IgD-negative memory B cell (primary cell): Measurements from ENCODE around the gene EIF6. TPM values are rescaled to one million over a fixed set of nuclear protein-coding genes. Genes with fewer than 3 reads are reported as not detected.

ENCODE experiments used
- H3K27ac Mint-ChIP-seq, 3 donors: one replicate each; pipeline ENCODE4 v1.8.0; 2020 to 2022; ENCODE audit warnings: mild to moderate bottlenecking in 3 of 3, mixed read lengths in 3 of 3, moderate library complexity in 1 of 3
- H3K27me3 Mint-ChIP-seq: one replicate; pipeline ENCODE4 v1.8.0; 2021; ENCODE audit warnings: mixed read lengths
- H3K36me3 Mint-ChIP-seq: one replicate; pipeline ENCODE4 v1.8.0; 2020; ENCODE audit warnings: mild to moderate bottlenecking, mixed read lengths
- H3K4me1 Mint-ChIP-seq, 3 donors: one replicate each; pipeline ENCODE4 v1.8.0; 2020 to 2022; ENCODE audit warnings: mixed read lengths in 3 of 3, mild to moderate bottlenecking in 1 of 3
- H3K4me3 Mint-ChIP-seq, 4 donors: one replicate each; pipeline ENCODE4 v1.8.0; 2020 to 2022; ENCODE audit warnings: mild to moderate bottlenecking in 4 of 4, mixed read lengths in 4 of 4, moderate library complexity in 3 of 4
- H3K9me3 Mint-ChIP-seq, 3 donors: one replicate each; pipeline ENCODE4 v1.8.0; 2020 to 2021; ENCODE audit warnings: mixed read lengths in 3 of 3, mild to moderate bottlenecking in 1 of 3
- polyA plus RNA-seq: library from polyadenylated mRNA; unstranded; fragments of 300-500 nt; fragmentation: Illumina TruSeq; gene quantifications from one replicate; pipeline ENCODE4 v1.2.3, GENCODE V29; 2021

EIF6 gene
- polyA plus RNA-seq, 1 donor from 2014 or later, result 204 TPM

DNA sequence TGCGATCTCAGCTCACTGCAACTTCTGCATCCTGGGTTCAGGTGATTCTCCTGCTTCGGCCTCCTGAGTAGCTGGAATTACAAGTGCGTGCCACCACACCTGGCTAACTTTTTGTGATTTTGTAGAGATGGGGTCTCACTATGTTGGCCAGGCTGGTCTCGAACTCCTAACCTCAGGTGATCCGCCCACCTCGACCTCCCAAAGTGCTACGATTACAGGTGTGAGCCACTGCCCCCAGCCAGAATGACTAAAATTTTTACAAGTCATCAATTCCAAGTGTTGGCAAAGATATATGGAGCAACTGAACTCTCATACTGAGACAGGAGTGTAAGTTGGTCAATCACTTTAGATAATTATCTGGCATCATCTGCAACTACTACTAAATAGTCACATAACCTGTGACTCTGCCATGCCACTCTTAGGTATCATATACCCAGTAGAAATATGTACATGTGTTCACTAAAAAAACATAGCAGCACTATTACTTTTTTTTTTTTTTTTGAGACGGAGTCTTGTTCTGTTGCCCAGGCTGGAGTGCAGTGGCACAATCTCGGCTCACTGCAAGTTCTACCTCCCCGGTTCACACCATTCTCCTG lies 3.0 kb downstream of the EIF6 start:
- H3K27ac Mint-ChIP-seq, result peak overlapping the region in 2 of 3 donors; percentile 59 to 83
- no peaks in the 10 kb centered on the region for H3K9me3 Mint-ChIP-seq
- peak overlapping the region in 1 of 4 donors; percentile 54 for H3K4me3 Mint-ChIP-seq
- H3K36me3 Mint-ChIP-seq, result peaks cover 8% of the 10 kb centered on the region
- H3K27me3 Mint-ChIP-seq, result no peaks in the 10 kb centered on the region
- H3K4me1 Mint-ChIP-seq, result peaks cover 14 to 33% (median 30%) of the 10 kb centered on the region in 3 donors

DNA sequence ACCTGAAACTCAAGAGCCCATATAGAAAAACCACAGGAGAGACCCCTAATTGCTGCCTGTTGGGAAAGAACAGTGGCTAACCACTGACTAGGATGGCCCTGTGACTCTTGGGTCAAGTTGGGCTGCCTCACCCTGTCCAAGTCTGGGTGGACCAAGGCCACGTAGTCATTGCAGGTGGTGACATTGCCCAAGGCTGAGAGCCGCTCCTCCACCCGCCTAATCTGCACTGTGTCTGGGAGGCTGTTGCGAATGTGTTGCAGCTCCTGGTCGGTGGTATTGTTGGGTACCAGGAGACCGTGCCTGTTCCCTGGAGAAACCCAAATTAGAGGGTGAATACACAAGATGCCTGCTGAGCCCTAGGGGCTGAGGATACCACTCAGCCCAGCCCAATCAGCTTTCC lies 4.0 kb downstream of the EIF6 start:
- Mint-ChIP-seq H3K27ac (peak overlapping the region in 2 of 3 donors; percentile 21 to 80), H3K4me1 (peaks cover 8 to 28% (median 26%) of the 10 kb centered on the region in 3 donors), H3K9me3 (no peaks in the 10 kb centered on the region), H3K36me3 (peaks cover 8% of the 10 kb centered on the region), H3K27me3 (no peaks in the 10 kb centered on the region), H3K4me3 (peak overlapping the region in 2 of 4 donors; percentile 5 to 93)

GRCh38 chr20:35279533-35280174 lies 4.9 kb downstream of the EIF6 start:
- peaks cover 8 to 23% (median 20%) of the 10 kb centered on the region in 3 donors for H3K4me1 Mint-ChIP-seq
- H3K27ac Mint-ChIP-seq, result peak overlapping the region in 2 of 3 donors; percentile 21 to 96
- no peaks in the 10 kb centered on the region for H3K27me3 Mint-ChIP-seq
- H3K4me3 Mint-ChIP-seq, result peak overlapping the region in 2 of 4 donors; percentile 30 to 93
- H3K36me3 Mint-ChIP-seq, result peaks cover 6% of the 10 kb centered on the region
- no peaks in the 10 kb centered on the region for H3K9me3 Mint-ChIP-seq

DNA sequence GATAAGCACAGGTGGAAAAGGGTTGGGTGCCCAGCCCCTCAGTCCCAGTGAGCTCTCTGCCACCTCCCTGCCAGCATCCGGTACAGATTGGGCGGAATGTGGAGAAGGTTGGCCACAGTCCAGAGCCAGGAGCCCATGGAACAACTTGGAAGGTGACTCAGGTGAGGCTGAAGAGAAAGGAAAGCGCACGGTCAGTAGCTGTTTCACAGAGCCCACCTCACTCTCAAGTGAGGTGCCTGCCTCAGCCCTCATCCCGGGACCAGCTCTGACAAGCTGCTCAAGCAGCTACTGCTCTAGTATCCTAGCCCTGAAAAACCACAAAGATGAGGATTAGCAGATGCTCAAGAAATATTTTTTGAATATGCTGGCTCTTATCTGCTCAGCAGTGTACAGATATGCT lies 5.5 kb downstream of the EIF6 start:
- H3K9me3 Mint-ChIP-seq, result no peaks in the 10 kb centered on the region
- H3K4me3 Mint-ChIP-seq, result peak overlapping the region in 2 of 4 donors; percentile 38 to 93
- no peaks in the 10 kb centered on the region for H3K27me3 Mint-ChIP-seq
- peaks cover 5% of the 10 kb centered on the region for H3K36me3 Mint-ChIP-seq
- H3K27ac Mint-ChIP-seq, result peak overlapping the region in 2 of 3 donors; percentile 78 to 96
- peaks cover 8 to 22% (median 19%) of the 10 kb centered on the region in 3 donors for H3K4me1 Mint-ChIP-seq

- peaks cover 0 to 13% (median 10%) of the 10 kb centered on the region in 3 donors for H3K4me1 Mint-ChIP-seq
- H3K36me3 Mint-ChIP-seq, result peaks cover 5% of the 10 kb centered on the region
- H3K27me3 Mint-ChIP-seq, result no peaks in the 10 kb centered on the region
- H3K9me3 Mint-ChIP-seq, result no peaks in the 10 kb centered on the region
- peak within 1 kb of the TSS; percentile 96 to 100 (median 99) for H3K27ac Mint-ChIP-seq
- H3K4me3 Mint-ChIP-seq, result peak within 1 kb of the TSS; percentile 93 to 99 (median 97)
Measured at GRCh38 chr20:35277531-35278395, 6.8 kb downstream of the EIF6 start, which contains the start of gene MMP24OS. TSS of gene MMP24OS (minus strand) at chr20:35278122. CDS start at chr20:35277929, 193 bp downstream.

DNA sequence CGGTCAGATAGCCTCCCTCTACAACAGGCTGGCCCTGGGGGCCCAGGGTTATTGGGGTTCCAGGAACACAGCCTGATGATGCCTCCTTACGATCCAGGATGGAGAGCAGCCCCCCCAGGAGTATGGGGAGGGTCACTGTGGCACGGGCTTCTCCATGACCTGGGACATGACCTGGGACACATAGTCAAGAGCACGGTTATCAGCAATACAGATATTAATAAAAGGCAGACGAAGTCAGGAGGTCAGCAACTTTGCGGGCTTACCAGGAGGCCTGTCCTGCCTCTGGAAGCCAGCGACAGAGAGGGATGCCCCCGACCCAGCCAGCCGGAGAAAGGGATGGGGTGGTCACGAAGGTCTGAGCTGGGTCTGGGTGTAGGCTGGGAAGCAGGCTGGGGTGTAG lies 7.4 kb downstream of the EIF6 start:
- no peaks in the 10 kb centered on the region for H3K9me3 Mint-ChIP-seq
- H3K4me1 Mint-ChIP-seq, result peaks cover 0 to 11% (median 8%) of the 10 kb centered on the region in 3 donors
- peaks cover 4% of the 10 kb centered on the region for H3K36me3 Mint-ChIP-seq
- no peaks in the 10 kb centered on the region for H3K27me3 Mint-ChIP-seq
- H3K27ac Mint-ChIP-seq, result peak overlapping the region; percentile 96 to 100 (median 99)
- H3K4me3 Mint-ChIP-seq, result peak overlapping the region; percentile 93 to 99 (median 97)

- H3K9me3 Mint-ChIP-seq, result no peaks in the 10 kb centered on the region
- H3K4me3 Mint-ChIP-seq, result peak overlapping the region; percentile 93 to 99 (median 97)
- peak overlapping the region; percentile 80 to 99 (median 96) for H3K27ac Mint-ChIP-seq
- H3K4me1 Mint-ChIP-seq, result peaks cover 0 to 10% (median 5%) of the 10 kb centered on the region in 3 donors
- H3K36me3 Mint-ChIP-seq, result peaks cover 3% of the 10 kb centered on the region
- H3K27me3 Mint-ChIP-seq, result no peaks in the 10 kb centered on the region
Measured at GRCh38 chr20:35276408-35276807, 8.2 kb downstream of the EIF6 start.

GRCh38 chr20:35275741-35276251 lies 8.8 kb downstream of the EIF6 start:
- no peaks in the 10 kb centered on the region for H3K9me3 Mint-ChIP-seq
- H3K27ac Mint-ChIP-seq, result peak overlapping the region in 2 of 3 donors; percentile 63 to 80
- H3K4me1 Mint-ChIP-seq, result peaks cover 0 to 10% (median 5%) of the 10 kb centered on the region in 3 donors
- peak overlapping the region in 3 of 4 donors; percentile 28 to 99 (median 67) for H3K4me3 Mint-ChIP-seq
- peaks cover 3% of the 10 kb centered on the region for H3K36me3 Mint-ChIP-seq
- H3K27me3 Mint-ChIP-seq, result no peaks in the 10 kb centered on the region

- no peaks in the 10 kb centered on the region for H3K27me3 Mint-ChIP-seq
- no peak overlapping the region for H3K4me3 Mint-ChIP-seq
- H3K27ac Mint-ChIP-seq, result no peak overlapping the region
- no peaks in the 10 kb centered on the region for H3K9me3 Mint-ChIP-seq
- H3K36me3 Mint-ChIP-seq, result peaks cover 1% of the 10 kb centered on the region
- H3K4me1 Mint-ChIP-seq, result peaks cover 0 to 3% (median 2%) of the 10 kb centered on the region in 3 donors
Measured at GRCh38 chr20:35274172-35275092, 10.1 kb downstream of the EIF6 start.

DNA sequence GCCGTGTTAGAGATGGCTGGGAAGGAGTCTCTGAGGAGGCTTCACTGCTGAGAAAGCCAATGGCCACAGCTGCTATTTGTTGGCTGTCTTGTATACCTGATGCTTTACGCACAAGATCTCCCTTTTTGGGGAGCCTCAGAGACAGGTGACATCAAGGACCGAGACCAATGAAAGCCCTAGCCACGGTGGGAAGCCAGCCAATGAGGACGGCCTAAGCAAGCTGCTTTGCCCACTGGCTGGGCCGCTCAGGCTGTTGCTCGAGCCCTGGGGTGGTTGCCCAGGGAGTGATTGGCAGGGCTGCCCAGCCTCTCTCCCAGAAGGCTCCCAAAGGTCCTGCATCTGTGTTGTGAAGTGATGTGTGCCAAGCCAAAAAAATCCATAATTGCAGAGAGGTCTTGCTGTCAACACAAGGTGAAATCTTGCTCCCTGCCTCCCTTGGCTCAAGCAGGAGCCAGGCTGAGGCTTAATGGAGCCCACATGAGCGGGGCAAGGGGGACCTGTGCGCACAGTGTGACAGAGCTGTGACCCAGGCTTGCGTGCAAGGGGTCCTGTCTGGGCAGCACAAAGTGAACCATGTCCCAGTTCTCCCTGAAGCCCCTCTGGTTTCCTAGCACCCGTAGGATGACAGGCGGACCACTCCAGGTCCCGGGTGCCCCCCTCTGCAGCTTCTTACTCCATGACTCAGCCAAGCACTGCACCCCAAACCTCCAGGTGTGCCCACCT lies 11.0 kb downstream of the EIF6 start:
- peaks cover 1% of the 10 kb centered on the region for H3K36me3 Mint-ChIP-seq
- peaks cover 0 to 4% (median 2%) of the 10 kb centered on the region in 3 donors for H3K4me1 Mint-ChIP-seq
- no peaks in the 10 kb centered on the region for H3K27me3 Mint-ChIP-seq
- no peak overlapping the region for H3K27ac Mint-ChIP-seq
- no peaks in the 10 kb centered on the region for H3K9me3 Mint-ChIP-seq
- peak overlapping the region in 1 of 4 donors; percentile 28 for H3K4me3 Mint-ChIP-seq

DNA sequence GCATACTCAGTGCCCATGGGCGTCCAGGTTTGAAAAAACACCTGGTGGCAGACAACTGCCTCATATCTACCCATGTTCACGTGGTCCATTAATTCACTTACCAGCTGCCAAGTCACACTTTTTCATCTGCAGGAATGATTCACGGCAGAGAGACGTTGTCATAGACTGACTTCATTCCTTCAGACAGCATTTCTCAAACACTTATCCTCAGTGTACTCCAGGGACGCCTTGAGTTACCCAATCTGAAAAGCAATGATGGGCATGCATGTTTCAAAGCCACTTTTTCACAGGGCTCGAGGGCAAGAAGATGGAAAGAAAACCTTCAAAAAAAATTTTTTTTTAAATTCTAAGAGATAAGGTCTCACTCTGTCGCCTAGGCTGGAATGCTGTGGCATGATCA lies 12.7 kb downstream of the EIF6 start:
- H3K4me3 Mint-ChIP-seq, result no peak overlapping the region
- H3K36me3 Mint-ChIP-seq, result peaks cover 1% of the 10 kb centered on the region
- H3K27ac Mint-ChIP-seq, result no peak overlapping the region
- peaks cover 0 to 3% (median 0%) of the 10 kb centered on the region in 3 donors for H3K4me1 Mint-ChIP-seq
- H3K9me3 Mint-ChIP-seq, result no peaks in the 10 kb centered on the region
- no peaks in the 10 kb centered on the region for H3K27me3 Mint-ChIP-seq

- Mint-ChIP-seq H3K9me3 (no peaks in the 10 kb centered on the region), H3K36me3 (peaks cover 1% of the 10 kb centered on the region), H3K27me3 (no peaks in the 10 kb centered on the region), H3K27ac (no peak overlapping the region), H3K4me1 (peaks cover 0 to 3% (median 0%) of the 10 kb centered on the region in 3 donors), H3K4me3 (peak overlapping the region in 1 of 4 donors; percentile 44)
Measured at GRCh38 chr20:35271073-35271882, 13.3 kb downstream of the EIF6 start.
